ENCODE results near the gene WDFY2. TPM values are rescaled to one million over a fixed set of nuclear protein-coding genes. Genes with fewer than 3 reads are reported as not detected.
A peak's percentile ranks its signal among the peaks of the same experiment; 100 is the strongest.

WDFY2 gene
- total and polyA plus RNA-seq, 12 donors = 2.4 to 7.5 (median 5.5) TPM

GRCh38 chr13:51784097-51784496, 199.8 kb downstream of the WDFY2 start:
- H3K9me3 ChIP-seq = no peaks in the 10 kb centered on the region
- no peak overlapping the region for H3K27ac ChIP-seq
- TF ChIP-seq CTCF (IDR thresholded peaks at IDR 0.05) = no peak
- intact Hi-C loops (cut with DNase I) = loop anchor here in 1 of 10 donors (10.0 kb wide), 1 partner anchor 199 kb away; the partner anchor contains the start of gene WDFY2
- no peak for DNase-seq
- no peaks in the 10 kb centered on the region for H3K36me3 ChIP-seq
- H3K4me1 ChIP-seq = peaks cover 8 to 22% (median 21%) of the 10 kb centered on the region in 9 donors
- ATAC-seq = no peak
- H3K4me3 ChIP-seq = no peak overlapping the region
- no peaks in the 10 kb centered on the region for H3K27me3 ChIP-seq
- WGBS, 2 donors = 95 to 97% methylated on average over 1 of the region's 1 CpG

- TF ChIP-seq CTCF (IDR thresholded peaks at IDR 0.05) = no peak
- DNase-seq (peak; percentile 60 to 74), ATAC-seq (peak; percentile 74 to 91 (median 85))
- intact Hi-C loops (cut with DNase I) = loop anchor here in 1 of 10 donors (10.0 kb wide), 1 partner anchor 201 kb away; the partner anchor contains the start of gene WDFY2
- H3K9me3 ChIP-seq = no peaks in the 10 kb centered on the region
- H3K27me3 ChIP-seq = no peaks in the 10 kb centered on the region
- peak overlapping the region in 4 of 10 donors; percentile 16 to 32 (median 28) for H3K4me3 ChIP-seq
- WGBS, 2 donors = 8 to 11% methylated on average over 12 of the region's 12 CpGs
- H3K4me1 ChIP-seq = peaks cover 8 to 22% (median 21%) of the 10 kb centered on the region in 9 donors
- no peaks in the 10 kb centered on the region for H3K36me3 ChIP-seq
- H3K27ac ChIP-seq = peak overlapping the region; percentile 20 to 84 (median 70)
Observed at GRCh38 chr13:51785712-51786424, 201.6 kb downstream of the WDFY2 start.

GRCh38 chr13:51786425-51787265, 202.4 kb downstream of the WDFY2 start:
- intact Hi-C loops (cut with DNase I) = loop anchor here in 1 of 10 donors (10.0 kb wide), 1 partner anchor 202 kb away; the partner anchor contains the start of gene WDFY2
- 20 to 30% methylated on average over 10 of the region's 10 CpGs for WGBS, 2 donors
- Histone ChIP-seq H3K4me1 (peaks cover 8 to 22% (median 21%) of the 10 kb centered on the region in 9 donors), H3K9me3 (no peaks in the 10 kb centered on the region), H3K27ac (peak overlapping the region; percentile 20 to 84 (median 70)), H3K36me3 (peaks cover 0 to 4% (median 0%) of the 10 kb centered on the region in 9 donors), H3K4me3 (peak overlapping the region in 4 of 10 donors; percentile 16 to 32 (median 28)), H3K27me3 (no peaks in the 10 kb centered on the region)
- ATAC-seq (peak in 6 of 8 donors; percentile 18 to 50 (median 25)), DNase-seq (no peak)
- no peak for TF ChIP-seq CTCF (IDR thresholded peaks at IDR 0.05)
